ENCODE results near the gene SMIM35. TPM values are rescaled to one million over a fixed set of nuclear protein-coding genes. Genes with fewer than 3 reads are reported as not detected.

SMIM35 gene
- total and polyA plus RNA-seq, 4 donors: 0.06 to 0.17 (median 0.11) TPM

GRCh38 chr11:117966908-117967307, 119.9 kb downstream of the SMIM35 start:
- no peaks in the 10 kb centered on the region for H3K36me3 ChIP-seq (ENCODE audit: control insufficient read depth in 4 of 4, insufficient read depth in 4 of 4, low read length in 4 of 4)
- peaks cover 0 to 7% (median 0%) of the 10 kb centered on the region in 5 donors for H3K4me1 ChIP-seq (ENCODE audit: control insufficient read depth in 5 of 5, insufficient read depth in 5 of 5, low read length in 5 of 5)
- no peak overlapping the region for H3K4me3 ChIP-seq
- no peak for DNase-seq
- H3K9ac ChIP-seq (ENCODE audit: insufficient read depth in 1 of 2, low read length in 2 of 2): no peak overlapping the region
- no peaks in the 10 kb centered on the region for H3K9me3 ChIP-seq (ENCODE audit: control insufficient read depth in 4 of 4, insufficient read depth in 3 of 4, low read length in 3 of 4)
- TF ChIP-seq CTCF (IDR thresholded peaks at IDR 0.05; ENCODE audit: control extremely low read depth, extremely low read depth): no peak
- H3K27me3 ChIP-seq (ENCODE audit: control insufficient read depth in 3 of 3, insufficient read depth in 3 of 3, low read length in 2 of 3): no peaks in the 10 kb centered on the region
- H3K27ac ChIP-seq (ENCODE audit: low read depth in 1 of 2, low read length in 1 of 2): no peak overlapping the region
- 64 to 82% methylated on average over 8 of the region's 8 CpGs for WGBS, 2 donors
- peak; percentile 21 for ATAC-seq (ENCODE audit: insufficient read depth, low FRiP score)

GRCh38 chr11:117962826-117963225, 123.9 kb downstream of the SMIM35 start:
- WGBS, 2 donors: 91 to 95% methylated on average over 3 of the region's 3 CpGs
- no peak overlapping the region for H3K27ac ChIP-seq (ENCODE audit: low read depth in 1 of 2, low read length in 1 of 2)
- H3K4me1 ChIP-seq (ENCODE audit: control insufficient read depth in 5 of 5, insufficient read depth in 5 of 5, low read length in 5 of 5): no peaks in the 10 kb centered on the region
- DNase-seq (no peak), ATAC-seq (ENCODE audit: insufficient read depth, low FRiP score) (no peak)
- no peaks in the 10 kb centered on the region for H3K36me3 ChIP-seq (ENCODE audit: control insufficient read depth in 4 of 4, insufficient read depth in 4 of 4, low read length in 4 of 4)
- no peaks in the 10 kb centered on the region for H3K27me3 ChIP-seq (ENCODE audit: control insufficient read depth in 3 of 3, insufficient read depth in 3 of 3, low read length in 2 of 3)
- no peak for TF ChIP-seq CTCF (IDR thresholded peaks at IDR 0.05; ENCODE audit: control extremely low read depth, extremely low read depth)
- H3K4me3 ChIP-seq: no peak overlapping the region
- no peaks in the 10 kb centered on the region for H3K9me3 ChIP-seq (ENCODE audit: control insufficient read depth in 4 of 4, insufficient read depth in 3 of 4, low read length in 3 of 4)
- H3K9ac ChIP-seq (ENCODE audit: insufficient read depth in 1 of 2, low read length in 2 of 2): no peak overlapping the region

GRCh38 chr11:117961896-117962295, 124.9 kb downstream of the SMIM35 start:
- WGBS, 2 donors: 86 to 89% methylated on average over 10 of the region's 10 CpGs
- H3K4me1 ChIP-seq (ENCODE audit: control insufficient read depth in 5 of 5, insufficient read depth in 5 of 5, low read length in 5 of 5): no peaks in the 10 kb centered on the region
- ATAC-seq (ENCODE audit: insufficient read depth, low FRiP score) (no peak), DNase-seq (no peak)
- H3K27ac ChIP-seq (ENCODE audit: low read depth in 1 of 2, low read length in 1 of 2): no peak overlapping the region
- no peaks in the 10 kb centered on the region for H3K27me3 ChIP-seq (ENCODE audit: control insufficient read depth in 3 of 3, insufficient read depth in 3 of 3, low read length in 2 of 3)
- no peaks in the 10 kb centered on the region for H3K9me3 ChIP-seq (ENCODE audit: control insufficient read depth in 4 of 4, insufficient read depth in 3 of 4, low read length in 3 of 4)
- H3K36me3 ChIP-seq (ENCODE audit: control insufficient read depth in 4 of 4, insufficient read depth in 4 of 4, low read length in 4 of 4): no peaks in the 10 kb centered on the region
- H3K9ac ChIP-seq (ENCODE audit: insufficient read depth in 1 of 2, low read length in 2 of 2): no peak overlapping the region
- no peak for TF ChIP-seq CTCF (IDR thresholded peaks at IDR 0.05; ENCODE audit: control extremely low read depth, extremely low read depth)
- H3K4me3 ChIP-seq: no peak overlapping the region

GRCh38 chr11:117960406-117960805, 126.4 kb downstream of the SMIM35 start:
- DNase-seq (no peak), ATAC-seq (ENCODE audit: insufficient read depth, low FRiP score) (no peak)
- Histone ChIP-seq H3K27me3 (ENCODE audit: control insufficient read depth in 3 of 3, insufficient read depth in 3 of 3, low read length in 2 of 3) (no peaks in the 10 kb centered on the region), H3K4me1 (ENCODE audit: control insufficient read depth in 5 of 5, insufficient read depth in 5 of 5, low read length in 5 of 5) (no peaks in the 10 kb centered on the region), H3K27ac (ENCODE audit: low read depth in 1 of 2, low read length in 1 of 2) (no peak overlapping the region), H3K9ac (ENCODE audit: insufficient read depth in 1 of 2, low read length in 2 of 2) (no peak overlapping the region), H3K36me3 (ENCODE audit: control insufficient read depth in 4 of 4, insufficient read depth in 4 of 4, low read length in 4 of 4) (no peaks in the 10 kb centered on the region), H3K4me3 (no peak overlapping the region), H3K9me3 (ENCODE audit: control insufficient read depth in 4 of 4, insufficient read depth in 3 of 4, low read length in 3 of 4) (no peaks in the 10 kb centered on the region)
- 84 to 85% methylated on average over 1 of the region's 1 CpG for WGBS, 2 donors
- TF ChIP-seq CTCF (IDR thresholded peaks at IDR 0.05; ENCODE audit: control extremely low read depth, extremely low read depth): no peak

All from lung (tissue), 12 donors.